GM18498 (cell line): ENCODE results near the gene HUS1.
"Not testable (repeated sequence)": the region's sequence is repeated elsewhere in the genome, so short reads cannot be mapped to it uniquely, and the experiment has no call there.

Source experiments
- ATAC-seq: cut with Tn5 transposase; IDR thresholded peaks from one replicate; pipeline ENCODE4 v1.9.1; 2021; ENCODE audit warnings: mild to moderate bottlenecking, moderate library complexity; ENCODE audit not compliant: unreplicated experiment

Gene HUS1

DNA sequence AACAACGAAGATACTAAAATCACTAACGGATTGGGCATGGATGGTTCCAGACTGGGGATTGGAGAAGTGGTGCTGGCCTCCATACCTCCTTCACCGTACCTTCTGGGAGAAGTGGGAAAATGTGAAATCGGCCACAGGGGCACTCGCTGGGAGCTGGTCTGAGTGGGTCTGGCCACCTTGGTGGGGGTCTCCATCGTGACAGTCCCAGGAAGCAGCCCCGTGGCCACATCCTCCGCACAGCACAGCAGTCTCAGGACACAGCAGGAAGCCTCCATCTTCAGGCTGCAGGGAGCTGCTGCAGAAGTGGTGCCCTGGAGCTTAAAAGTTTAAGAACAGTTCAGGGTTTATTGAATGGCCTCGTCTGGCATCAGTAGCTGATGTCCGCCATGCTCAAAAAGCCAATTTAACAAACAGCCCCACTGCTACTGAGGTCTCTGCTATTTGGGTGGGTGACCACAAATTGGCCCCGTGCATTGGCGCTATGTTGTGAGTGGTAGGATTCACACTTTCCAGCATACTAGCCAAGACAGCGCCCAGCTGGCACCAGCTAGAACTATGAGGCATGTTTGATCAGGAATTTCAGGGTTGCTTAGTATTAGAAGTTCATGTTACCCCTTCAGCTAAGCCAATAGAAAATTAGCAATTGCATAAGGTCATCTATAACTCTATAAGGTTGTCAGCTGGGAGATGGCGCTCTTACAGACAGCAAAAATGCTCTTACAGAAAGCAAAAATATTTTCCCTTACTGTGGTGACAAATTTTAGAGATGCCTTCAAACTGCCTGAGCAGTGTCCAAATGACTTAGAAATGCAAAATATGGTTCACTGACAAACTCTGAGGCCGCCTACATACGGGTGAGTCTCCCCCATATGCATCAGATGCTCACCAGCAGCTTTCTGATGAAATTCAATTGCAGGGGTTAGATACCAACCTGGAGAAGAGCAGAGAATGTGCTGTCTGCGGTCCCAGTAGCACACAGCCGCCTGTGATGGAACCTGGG is 48.1 kb downstream of the HUS1 start:
- ATAC-seq = no peak

DNA sequence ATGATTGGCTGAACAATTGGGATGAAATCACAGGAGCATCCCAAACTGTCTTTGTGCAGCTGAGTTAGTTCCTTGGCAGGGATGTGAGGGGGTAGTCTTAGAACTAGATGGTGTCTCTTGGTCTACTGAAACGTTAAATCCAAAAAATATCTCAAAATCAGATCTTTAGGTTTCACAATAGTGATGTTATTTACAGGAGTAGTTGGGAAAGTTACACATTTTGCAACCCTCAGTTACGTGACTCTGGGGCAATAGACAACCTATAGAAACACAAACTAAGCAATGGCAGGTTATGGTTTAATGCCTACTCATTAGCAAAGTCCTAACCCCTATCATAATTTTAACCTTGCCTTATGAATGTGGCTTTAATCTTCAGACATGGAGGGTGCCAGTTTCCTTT is 55.1 kb downstream of the HUS1 start:
- ATAC-seq = no peak

DNA sequence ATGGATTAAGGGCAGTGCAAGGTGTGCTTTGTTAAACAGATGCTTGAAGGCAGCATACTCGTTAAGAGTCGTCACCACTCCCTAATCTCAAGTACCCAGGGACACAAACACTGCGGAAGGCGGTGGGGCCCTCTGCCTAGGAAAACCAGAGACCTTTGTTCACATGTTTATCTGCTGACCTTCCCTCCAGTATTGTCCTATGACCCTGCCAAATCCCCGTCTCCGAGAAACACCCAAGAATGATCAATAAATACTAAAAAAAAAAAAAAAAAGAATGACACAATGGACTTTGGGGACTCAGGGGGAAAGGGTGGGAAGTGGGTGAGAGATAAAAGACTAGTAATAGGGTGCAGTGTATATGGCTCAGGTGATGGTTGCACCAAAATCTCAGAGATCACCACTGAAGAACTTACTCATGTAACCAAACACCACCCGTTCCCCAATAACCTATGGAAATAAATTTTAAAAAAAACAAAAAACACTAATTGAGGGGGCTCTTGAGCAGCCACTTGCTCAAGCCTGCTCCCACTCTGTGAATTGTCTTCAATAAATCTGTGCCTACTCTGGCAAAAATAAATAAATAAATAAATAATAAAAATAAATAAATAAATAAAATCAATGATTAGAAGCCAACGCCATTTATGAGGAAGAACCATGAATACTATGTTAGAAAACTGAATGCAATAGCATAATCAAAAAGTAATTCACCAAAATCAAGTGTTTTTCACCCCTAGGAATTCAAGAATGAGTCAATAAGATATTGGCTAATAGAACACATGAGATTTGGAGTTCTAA is 56.1 kb downstream of the HUS1 start:
- ATAC-seq = not testable (repeated sequence)

DNA sequence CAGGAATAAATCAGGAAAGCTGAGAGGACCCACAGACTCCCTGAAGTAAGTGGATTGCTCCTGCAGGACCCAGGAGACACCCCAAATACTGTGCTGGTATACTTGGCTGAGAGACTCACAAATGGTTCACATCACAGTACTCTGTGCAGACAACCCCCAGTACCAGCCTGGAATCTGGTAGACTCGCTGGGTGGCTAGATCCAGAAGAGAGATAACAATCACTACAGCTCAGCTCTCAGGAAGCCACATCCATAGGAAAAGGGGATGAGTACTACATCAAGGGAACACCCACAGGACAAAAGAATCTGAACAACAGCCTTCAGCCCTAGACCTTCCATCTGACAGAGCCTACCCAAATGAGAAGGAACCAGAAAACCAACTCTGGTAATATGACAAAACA is 62.9 kb downstream of the HUS1 start:
- ATAC-seq = not testable (repeated sequence)

DNA sequence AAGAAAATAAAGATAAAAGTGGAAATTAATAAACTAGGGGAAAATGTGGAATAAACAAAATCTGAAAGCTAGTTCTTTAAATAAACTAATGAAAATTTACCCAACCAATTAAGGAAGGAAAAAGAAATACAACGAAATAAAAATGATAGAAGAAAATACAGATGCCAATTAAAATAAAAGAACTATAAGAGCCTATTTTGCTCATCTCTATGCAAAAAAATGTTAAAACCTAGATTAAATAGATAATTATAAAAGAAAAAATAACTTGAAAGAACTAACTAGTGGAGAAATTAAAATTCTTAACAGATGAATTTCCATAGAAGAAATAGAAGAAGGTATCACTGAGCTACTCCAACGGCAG is 63.8 kb downstream of the HUS1 start:
- ATAC-seq = no peak

DNA sequence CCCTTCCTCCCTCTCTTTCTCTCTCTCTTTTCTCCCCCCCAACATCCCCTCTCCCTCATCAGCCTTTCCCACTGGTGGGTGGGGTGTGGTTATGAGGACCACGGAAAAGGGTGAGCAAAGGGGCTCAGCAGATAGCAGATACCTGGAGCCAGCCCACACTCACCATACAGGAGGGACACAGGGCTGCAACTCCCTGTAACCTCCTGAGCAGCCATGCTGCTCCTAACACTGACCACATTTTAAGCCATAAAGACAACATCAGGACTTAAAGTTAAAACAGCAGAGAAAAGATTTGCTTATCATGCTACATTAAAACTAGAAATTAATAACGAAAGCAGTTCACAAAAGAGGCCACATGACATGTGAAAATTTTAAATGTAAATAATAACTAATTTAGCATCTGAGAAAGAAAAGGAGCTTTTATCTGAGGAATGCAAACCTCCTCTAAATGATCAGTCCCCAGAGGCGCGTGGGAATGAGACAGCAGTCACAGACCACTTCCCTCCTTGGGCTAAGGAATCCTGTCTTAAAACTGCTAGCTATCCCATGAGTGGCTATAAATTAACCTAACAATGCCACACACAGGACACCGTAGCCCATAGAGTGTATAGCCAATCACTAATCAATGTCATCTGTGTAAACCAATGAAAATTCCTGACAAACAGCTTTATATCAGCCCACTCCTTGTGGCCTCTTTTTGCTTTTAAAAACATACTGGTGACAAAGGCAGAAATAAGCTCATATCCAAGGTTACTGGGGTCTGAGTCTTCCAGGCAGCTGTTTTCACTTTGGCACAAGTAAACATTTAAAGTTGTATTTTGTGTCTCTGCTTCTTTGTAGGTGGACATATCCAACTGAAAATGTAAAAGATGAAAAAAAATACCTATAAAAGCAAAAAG is 64.4 kb downstream of the HUS1 start:
- no peak for ATAC-seq
